H1 (cell line): Measurements from ENCODE around the gene MOV10L1. TPM values are rescaled to one million over a fixed set of nuclear protein-coding genes. Genes with fewer than 3 reads are reported as not detected.
"Not testable (repeated sequence)": the region's sequence is repeated elsewhere in the genome, so short reads cannot be mapped to it uniquely, and the experiment has no call there.

Experiments used
- CTCF ChIA-PET: fragments of 300-600 bp; sonication (Branson Sonifier 250); formaldehyde crosslinking; loops from one replicate; lab custom pipeline; 2021; ENCODE audit not compliant: partially characterized antibody; lab: Charles Lee
- POLR2A ChIA-PET: fragments of 300-600 bp; sonication (Branson Sonifier 250); formaldehyde crosslinking; loops from one replicate; lab custom pipeline; 2021; ENCODE audit warnings: inconsistent platforms; ENCODE audit not compliant: partially characterized antibody; lab: Charles Lee
- DNase-seq, 2 experiments: peaks; one replicate each; pipeline versions ENCODE4 v3.0.0 to v3.0.0-alpha.2; 2010 to 2022; ENCODE audit warnings: low spot score in 2 of 2, low read depth in 1 of 2, mixed read lengths in 1 of 2
- FAIRE-seq: peaks from 2 replicates; lab custom pipeline; 2011; peaks lifted over from hg19 to GRCh38; lab: Jason Lieb, UNC
- H2AFZ ChIP-seq: 2 replicates; pipeline ENCODE4 v1.8.1; 2012; ENCODE audit warnings: low read length, inconsistent platforms
- H2AK5ac ChIP-seq: 2 replicates; pipeline ENCODE4 v1.6.1; 2013; ENCODE audit warnings: low read depth, low read length
- H2BK120ac ChIP-seq: replicated peaks from 2 replicates; pipeline ENCODE3; 2013; ENCODE audit warnings: low read depth, low read length, inconsistent platforms
- H2BK12ac ChIP-seq: 2 replicates; pipeline ENCODE4 v1.6.1; 2013; ENCODE audit warnings: low read depth, low read length
- H2BK15ac ChIP-seq: 2 replicates; pipeline ENCODE4 v1.6.1; 2013; ENCODE audit warnings: low read length
- H2BK20ac ChIP-seq: 2 replicates; pipeline ENCODE4 v1.6.1; 2013; ENCODE audit warnings: low read length
- H2BK5ac ChIP-seq: 2 replicates; pipeline ENCODE4 v1.6.1; 2013; ENCODE audit warnings: low read depth, low read length
- H3K14ac ChIP-seq: 2 replicates; pipeline ENCODE4 v1.6.1; 2013; ENCODE audit warnings: inconsistent platforms; ENCODE audit not compliant: insufficient read length
- H3K18ac ChIP-seq: 2 replicates; pipeline ENCODE4 v1.6.1; 2013; ENCODE audit warnings: low read length; ENCODE audit errors: extremely low read depth
- H3K23ac ChIP-seq: 2 replicates; pipeline ENCODE4 v1.6.1; 2013; ENCODE audit warnings: inconsistent platforms; ENCODE audit not compliant: insufficient read length
- H3K23me2 ChIP-seq: 2 replicates; pipeline ENCODE4 v1.6.1; 2013; ENCODE audit warnings: low read depth, low read length
- H3K27ac ChIP-seq: 2 replicates; pipeline ENCODE4 v1.6.1; 2011; ENCODE audit warnings: low read depth, low read length, inconsistent platforms
- H3K27me3 ChIP-seq, 4 experiments: replicated peaks in 1 of 4; 1 replicate in 1 of 4; 2 replicates in 3 of 4; pipeline versions ENCODE4 v1.6.1 to v1.8.1; 2011 to 2013; ENCODE audit warnings: low read length in 3 of 4, mild to moderate bottlenecking in 3 of 4, inconsistent platforms in 2 of 4, mixed read lengths in 2 of 4, moderate library complexity in 1 of 4; ENCODE audit not compliant: control insufficient read depth in 3 of 4, insufficient read depth in 3 of 4; ENCODE audit errors: extremely low read depth in 1 of 4
- H3K36me3 ChIP-seq, 4 experiments: 2 replicates each; pipeline versions ENCODE4 v1.6.1 to v1.8.1; 2011 to 2013; ENCODE audit warnings: mild to moderate bottlenecking in 4 of 4, low read length in 3 of 4, moderate library complexity in 2 of 4, control low read depth in 1 of 4, inconsistent platforms in 1 of 4; ENCODE audit not compliant: insufficient read depth in 4 of 4, control insufficient read depth in 2 of 4
- H3K4ac ChIP-seq: replicated peaks from 2 replicates; pipeline ENCODE3; 2013; ENCODE audit warnings: low read length, low read depth, mixed read lengths, inconsistent platforms; ENCODE audit not compliant: insufficient read length
- H3K4me1 ChIP-seq, 4 experiments: replicated peaks in 1 of 4; 1 replicate in 1 of 4; 2 replicates in 3 of 4; pipeline versions ENCODE4 v1.6.1 to v1.8.1; 2011 to 2013; ENCODE audit warnings: low read length in 3 of 4, inconsistent platforms in 2 of 4, mixed read lengths in 1 of 4; ENCODE audit not compliant: insufficient read depth in 4 of 4, control insufficient read depth in 3 of 4
- H3K4me2 ChIP-seq, 2 experiments: 2 replicates each; pipeline versions ENCODE4 v1.6.1 to v1.8.1; 2011 to 2013; ENCODE audit warnings: low read depth in 2 of 2, low read length in 2 of 2, control low read depth in 1 of 2, inconsistent platforms in 1 of 2, mild to moderate bottlenecking in 1 of 2; ENCODE audit not compliant: insufficient read depth in 1 of 2
- H3K4me3 ChIP-seq, 4 experiments: fragments of 200-600, 300-600 bp in 1 of 4; sonication (generic), shearing (Covaris generic), sonication (Bioruptor Twin) in 1 of 4; 2 replicates each; pipeline versions ENCODE4 v1.5.1 to v1.8.1; 2011 to 2016; ENCODE audit warnings: low read length in 4 of 4, low read depth in 3 of 4, control low read depth in 2 of 4, inconsistent platforms in 2 of 4, mild to moderate bottlenecking in 2 of 4, mixed read lengths in 1 of 4, moderate library complexity in 1 of 4; ENCODE audit not compliant: insufficient read depth in 2 of 4; ENCODE audit errors: extremely low read depth in 1 of 4
- H3K56ac ChIP-seq: replicated peaks from 2 replicates; pipeline ENCODE3; 2013; ENCODE audit warnings: low read depth, mild to moderate bottlenecking, mixed read lengths, low read length, inconsistent platforms; ENCODE audit not compliant: insufficient read length
- H3K79me1 ChIP-seq: 2 replicates; pipeline ENCODE4 v1.6.1; 2013; ENCODE audit warnings: low read depth, low read length, control low read depth
- H3K79me2 ChIP-seq, 2 experiments: 2 replicates each; pipeline versions ENCODE4 v1.6.1 to v1.8.1; 2012 to 2013; ENCODE audit warnings: low read length in 2 of 2, mild to moderate bottlenecking in 2 of 2, inconsistent platforms in 1 of 2; ENCODE audit not compliant: insufficient read depth in 2 of 2, control insufficient read depth in 1 of 2
- H3K9ac ChIP-seq, 4 experiments: replicated peaks in 1 of 4; 1 replicate in 1 of 4; 2 replicates in 3 of 4; pipeline versions ENCODE4 v1.6.1 to v1.8.1; 2011 to 2013; ENCODE audit warnings: low read depth in 3 of 4, low read length in 3 of 4, control low read depth in 2 of 4, mild to moderate bottlenecking in 2 of 4, moderate library complexity in 2 of 4, inconsistent platforms in 1 of 4; ENCODE audit errors: extremely low read depth in 1 of 4
- H3K9me3 ChIP-seq, 2 experiments: 2 replicates each; pipeline versions ENCODE4 v1.6.1 to v1.8.1; 2012 to 2013; ENCODE audit warnings: mild to moderate bottlenecking in 2 of 2, moderate library complexity in 2 of 2, control low read depth in 1 of 2, inconsistent platforms in 1 of 2, low read depth in 1 of 2, low read length in 1 of 2, mixed read lengths in 1 of 2; ENCODE audit not compliant: insufficient read depth in 2 of 2
- H4K20me1 ChIP-seq, 2 experiments: replicated peaks in 1 of 2; 2 replicates each; pipeline versions ENCODE3 to v1.8.1; 2011 to 2013; ENCODE audit warnings: inconsistent platforms in 2 of 2, low read length in 2 of 2, mild to moderate bottlenecking in 1 of 2; ENCODE audit not compliant: insufficient read depth in 2 of 2, control insufficient read depth in 1 of 2
- H4K5ac ChIP-seq: 2 replicates; pipeline ENCODE4 v1.6.1; 2013; ENCODE audit warnings: low read length, low read depth, mixed read lengths, inconsistent platforms; ENCODE audit not compliant: insufficient read length
- H4K8ac ChIP-seq: 2 replicates; pipeline ENCODE4 v1.8.0; 2013; ENCODE audit warnings: mild to moderate bottlenecking, moderate library complexity, low read length, inconsistent platforms; ENCODE audit not compliant: insufficient read depth; ENCODE audit errors: extremely low read depth
- H4K91ac ChIP-seq: replicated peaks from 2 replicates; pipeline ENCODE3; 2013; ENCODE audit warnings: low read length, mixed read lengths, inconsistent platforms; ENCODE audit not compliant: insufficient read length
- WGBS, 2 experiments: shearing (Covaris generic) in 1 of 2; methylation state at CpG; one replicate each; pipeline versions ENCODE4 v1.1.6 to v1.1.7; 2013 to 2015; ENCODE audit warnings: low lambda C conversion rate in 2 of 2, mixed read lengths in 2 of 2, inconsistent platforms in 1 of 2, low coverage in 1 of 2, missing lambda C conversion rate in 1 of 2; ENCODE audit not compliant: insufficient replicate concordance in 2 of 2, insufficient coverage in 1 of 2, insufficient read length in 1 of 2; ENCODE audit errors: extremely low coverage in 1 of 2, missing lambda C conversion rate in 1 of 2; 5-methylcytosine and 5-hydroxymethylcytosine counted together
- polyA plus RNA-seq, 7 experiments: library from polyadenylated mRNA; depleted of rRNA in 3 of 7; stranded (reverse) in 5 of 7; unstranded in 2 of 7; fragments of >200 nt in 5 of 7; fragments of 200-250 nt in 2 of 7; gene quantifications; 1 replicate in 5 of 7; 2 replicates in 1 of 7; 4 replicates in 1 of 7; pipeline versions ENCODE4 v1.2.1 to v1.2.3, GENCODE V29; 2011 to 2013; ENCODE audit warnings: missing spikeins in 2 of 7, mixed read lengths in 2 of 7
- total RNA-seq: library from RNA; stranded (reverse); fragmentation: NEBNext Ultra II Directional; extraction: Animal tissue kit (Norgen Biotek cat#: 25700); gene quantifications from 2 replicates; pipeline ENCODE4 v1.2.1, GENCODE V29; 2021

The MOV10L1 gene
- total and polyA plus RNA-seq, 2 of the 8 experiments (the other 6 are each of a cell fraction or from before 2014, with no cell fraction given): 0.32 TPM; not detected in 1

GRCh38 chr22:50168490-50169180, 78.8 kb downstream of the MOV10L1 start:
- not testable (repeated sequence) for H3K36me3 ChIP-seq, H4K5ac ChIP-seq, H2BK5ac ChIP-seq, FAIRE-seq, H3K79me1 ChIP-seq, H4K91ac ChIP-seq, H3K79me2 ChIP-seq, H3K9ac ChIP-seq, H3K23me2 ChIP-seq, H3K27ac ChIP-seq, H3K4me3 ChIP-seq, H2BK15ac ChIP-seq, H3K23ac ChIP-seq, H3K56ac ChIP-seq, H4K20me1 ChIP-seq, H2BK20ac ChIP-seq, H4K8ac ChIP-seq, H2BK120ac ChIP-seq, H2AK5ac ChIP-seq, DNase-seq, H3K9me3 ChIP-seq, H3K18ac ChIP-seq, H3K14ac ChIP-seq, H2BK12ac ChIP-seq, H3K4me1 ChIP-seq, H2AFZ ChIP-seq
- Histone ChIP-seq H3K27me3 (peaks cover 4 to 25% (median 16%) of the 10 kb centered on the region in 4 experiments), H3K4ac (peak overlapping the region; percentile 84), H3K4me2 (0 out of 4 replicates have a peak overlapping the region, but pooled peaks of 1 of the 2 experiments have one; percentile 45)
- WGBS, 2 experiments: 84% methylated on average over 5 of the region's 5 CpGs; no CpG with 5 or more reads in 1 of the 2 experiments
- POLR2A ChIA-PET: interaction anchor here (0.7 kb wide), 1 partner anchor 16 kb away, joined by 3 read pairs; no protein-coding TSS in a partner anchor
- CTCF ChIA-PET: interaction anchor here (0.8 to 1.4 kb wide), 3 partner anchors 19 to 129 kb away, joined by 3 to 4 read pairs (median 4); no protein-coding TSS in a partner anchor
